ENCODE results near the gene PRR22.

PRR22 gene

DNA sequence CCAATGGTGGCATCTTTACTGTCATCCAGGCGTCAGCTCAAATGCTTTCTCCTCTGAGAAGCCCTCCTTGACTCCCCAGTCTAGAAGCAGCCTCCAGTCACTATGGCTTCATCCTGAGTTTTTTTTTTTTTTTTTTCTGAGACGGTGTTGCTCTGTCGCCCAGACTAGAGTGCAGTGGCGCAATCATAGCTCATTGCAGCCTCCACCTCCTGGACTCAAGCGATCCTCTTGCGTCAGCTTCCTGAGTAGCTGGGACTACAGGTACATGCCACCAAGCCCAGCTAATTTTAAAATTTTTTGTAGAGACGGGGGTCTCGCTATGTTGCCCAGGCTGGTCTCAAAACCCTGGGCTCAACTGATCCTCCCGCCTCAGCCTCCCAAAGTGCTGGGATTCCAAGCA is 24.5 kb upstream of the PRR22 start:
- Histone ChIP-seq H3K4me3 (replicated peaks; ENCODE audit: insufficient read depth, low read length) (no peak overlapping the region), H3K27ac (replicated peaks) (no peak overlapping the region; the same call in 1 of the 2 replicates), H3K27me3 (ENCODE audit: insufficient read depth, poor library complexity, severe bottlenecking) (peaks cover 21% of the 10 kb centered on the region)
- TF ChIP-seq, protein P1, sequence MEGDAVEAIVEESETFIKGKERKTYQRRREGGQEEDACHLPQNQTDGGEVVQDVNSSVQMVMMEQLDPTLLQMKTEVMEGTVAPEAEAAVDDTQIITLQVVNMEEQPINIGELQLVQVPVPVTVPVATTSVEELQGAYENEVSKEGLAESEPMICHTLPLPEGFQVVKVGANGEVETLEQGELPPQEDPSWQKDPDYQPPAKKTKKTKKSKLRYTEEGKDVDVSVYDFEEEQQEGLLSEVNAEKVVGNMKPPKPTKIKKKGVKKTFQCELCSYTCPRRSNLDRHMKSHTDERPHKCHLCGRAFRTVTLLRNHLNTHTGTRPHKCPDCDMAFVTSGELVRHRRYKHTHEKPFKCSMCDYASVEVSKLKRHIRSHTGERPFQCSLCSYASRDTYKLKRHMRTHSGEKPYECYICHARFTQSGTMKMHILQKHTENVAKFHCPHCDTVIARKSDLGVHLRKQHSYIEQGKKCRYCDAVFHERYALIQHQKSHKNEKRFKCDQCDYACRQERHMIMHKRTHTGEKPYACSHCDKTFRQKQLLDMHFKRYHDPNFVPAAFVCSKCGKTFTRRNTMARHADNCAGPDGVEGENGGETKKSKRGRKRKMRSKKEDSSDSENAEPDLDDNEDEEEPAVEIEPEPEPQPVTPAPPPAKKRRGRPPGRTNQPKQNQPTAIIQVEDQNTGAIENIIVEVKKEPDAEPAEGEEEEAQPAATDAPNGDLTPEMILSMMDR (IDR thresholded peaks at IDR 0.05; ENCODE audit: insufficient read depth, low read length): no peak
- no peak for TF ChIP-seq SPI1 (IDR thresholded peaks at IDR 0.05; ENCODE audit: borderline replicate concordance, low read depth)
- no peak for TF ChIP-seq GABPA (IDR thresholded peaks at IDR 0.05; ENCODE audit: low read depth)
- TF ChIP-seq, protein P2, sequence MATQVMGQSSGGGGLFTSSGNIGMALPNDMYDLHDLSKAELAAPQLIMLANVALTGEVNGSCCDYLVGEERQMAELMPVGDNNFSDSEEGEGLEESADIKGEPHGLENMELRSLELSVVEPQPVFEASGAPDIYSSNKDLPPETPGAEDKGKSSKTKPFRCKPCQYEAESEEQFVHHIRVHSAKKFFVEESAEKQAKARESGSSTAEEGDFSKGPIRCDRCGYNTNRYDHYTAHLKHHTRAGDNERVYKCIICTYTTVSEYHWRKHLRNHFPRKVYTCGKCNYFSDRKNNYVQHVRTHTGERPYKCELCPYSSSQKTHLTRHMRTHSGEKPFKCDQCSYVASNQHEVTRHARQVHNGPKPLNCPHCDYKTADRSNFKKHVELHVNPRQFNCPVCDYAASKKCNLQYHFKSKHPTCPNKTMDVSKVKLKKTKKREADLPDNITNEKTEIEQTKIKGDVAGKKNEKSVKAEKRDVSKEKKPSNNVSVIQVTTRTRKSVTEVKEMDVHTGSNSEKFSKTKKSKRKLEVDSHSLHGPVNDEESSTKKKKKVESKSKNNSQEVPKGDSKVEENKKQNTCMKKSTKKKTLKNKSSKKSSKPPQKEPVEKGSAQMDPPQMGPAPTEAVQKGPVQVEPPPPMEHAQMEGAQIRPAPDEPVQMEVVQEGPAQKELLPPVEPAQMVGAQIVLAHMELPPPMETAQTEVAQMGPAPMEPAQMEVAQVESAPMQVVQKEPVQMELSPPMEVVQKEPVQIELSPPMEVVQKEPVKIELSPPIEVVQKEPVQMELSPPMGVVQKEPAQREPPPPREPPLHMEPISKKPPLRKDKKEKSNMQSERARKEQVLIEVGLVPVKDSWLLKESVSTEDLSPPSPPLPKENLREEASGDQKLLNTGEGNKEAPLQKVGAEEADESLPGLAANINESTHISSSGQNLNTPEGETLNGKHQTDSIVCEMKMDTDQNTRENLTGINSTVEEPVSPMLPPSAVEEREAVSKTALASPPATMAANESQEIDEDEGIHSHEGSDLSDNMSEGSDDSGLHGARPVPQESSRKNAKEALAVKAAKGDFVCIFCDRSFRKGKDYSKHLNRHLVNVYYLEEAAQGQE (IDR thresholded peaks at IDR 0.05; ENCODE audit: insufficient replicate concordance, low read depth): no peak
- no peak for TF ChIP-seq POLR2AphosphoS5 (IDR thresholded peaks at IDR 0.05; ENCODE audit: low read depth)
- DNase-seq (ENCODE audit: low read depth in 1 of 2, low spot score in 1 of 2): peak; percentile 62 to 87

DNA sequence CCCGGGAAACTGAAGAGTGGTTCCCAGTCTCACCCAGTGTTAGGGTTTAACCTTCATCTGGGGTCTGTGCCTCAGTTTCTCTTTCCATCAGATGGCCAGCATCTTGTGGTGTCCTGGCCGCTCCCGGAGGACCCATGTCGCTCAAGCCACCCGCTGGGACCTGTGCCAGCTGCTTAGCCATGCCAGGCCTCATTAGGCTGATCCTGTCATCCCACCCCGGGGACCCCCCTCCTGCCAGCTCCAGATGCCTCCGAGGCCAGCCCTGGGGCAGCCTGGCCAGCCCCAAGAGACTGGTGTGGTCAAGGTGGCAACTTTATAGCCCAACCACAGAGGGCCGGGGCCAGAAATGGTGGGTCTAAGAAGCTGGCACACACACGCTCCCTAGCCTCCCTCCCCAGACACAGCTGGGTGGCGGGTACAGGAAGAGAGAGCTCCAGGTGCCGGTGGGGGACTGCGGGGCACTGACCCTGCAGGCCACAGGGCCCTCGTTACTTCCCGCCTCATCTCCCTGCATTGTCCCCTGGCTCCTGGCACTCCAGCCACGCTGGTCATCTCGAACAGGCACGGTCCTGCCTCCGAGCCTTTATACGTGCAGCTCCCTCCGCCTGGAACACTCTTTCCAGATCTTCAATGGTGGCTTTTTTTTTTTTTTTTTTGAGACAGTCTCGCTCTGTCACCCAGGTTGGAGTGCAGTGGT is 23.7 kb upstream of the PRR22 start:
- DNase-seq (ENCODE audit: low read depth in 1 of 2, low spot score in 1 of 2): no peak
- Histone ChIP-seq H3K27me3 (ENCODE audit: insufficient read depth, poor library complexity, severe bottlenecking) (peaks cover 22% of the 10 kb centered on the region), H3K4me3 (replicated peaks; ENCODE audit: insufficient read depth, low read length) (no peak overlapping the region), H3K27ac (replicated peaks) (no peak overlapping the region)
- no peak for TF ChIP-seq SPI1 (IDR thresholded peaks at IDR 0.05; ENCODE audit: borderline replicate concordance, low read depth)
- TF ChIP-seq, protein P1 (IDR thresholded peaks at IDR 0.05; ENCODE audit: insufficient read depth, low read length): no peak
- no peak for TF ChIP-seq GABPA (IDR thresholded peaks at IDR 0.05; ENCODE audit: low read depth)
- TF ChIP-seq, protein P2 (IDR thresholded peaks at IDR 0.05; ENCODE audit: insufficient replicate concordance, low read depth): no peak
- no peak for TF ChIP-seq POLR2AphosphoS5 (IDR thresholded peaks at IDR 0.05; ENCODE audit: low read depth)

DNA sequence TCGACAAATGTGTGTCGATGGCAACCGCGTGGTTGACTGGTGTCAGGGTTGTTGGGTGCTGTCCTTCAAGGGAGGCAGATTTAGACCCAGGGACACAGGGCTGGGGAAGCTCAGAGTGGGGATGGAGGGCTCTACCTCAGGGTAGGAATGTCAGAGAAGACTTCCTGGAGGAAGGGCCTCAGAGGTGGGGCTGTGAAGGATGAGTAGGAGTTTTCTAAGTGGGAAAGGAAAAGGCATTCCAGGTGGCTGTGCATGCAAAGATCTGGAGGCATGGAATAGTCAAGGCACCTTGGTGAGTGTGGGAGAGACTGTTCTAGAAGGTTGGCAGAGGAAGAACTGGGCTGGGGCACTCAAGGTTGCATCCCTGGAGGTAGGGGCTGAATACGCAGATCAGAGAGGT is 22.4 kb upstream of the PRR22 start:
- TF ChIP-seq, protein P1 (IDR thresholded peaks at IDR 0.05; ENCODE audit: insufficient read depth, low read length): no peak
- TF ChIP-seq, protein P2 (IDR thresholded peaks at IDR 0.05; ENCODE audit: insufficient replicate concordance, low read depth): no peak
- TF ChIP-seq SPI1 (IDR thresholded peaks at IDR 0.05; ENCODE audit: borderline replicate concordance, low read depth) (no peak), GABPA (IDR thresholded peaks at IDR 0.05; ENCODE audit: low read depth) (no peak), POLR2AphosphoS5 (IDR thresholded peaks at IDR 0.05; ENCODE audit: low read depth) (no peak)
- Histone ChIP-seq H3K27ac (replicated peaks) (no peak overlapping the region), H3K4me3 (replicated peaks; ENCODE audit: insufficient read depth, low read length) (no peak overlapping the region), H3K27me3 (ENCODE audit: insufficient read depth, poor library complexity, severe bottlenecking) (peaks cover 22% of the 10 kb centered on the region)
- DNase-seq (ENCODE audit: low read depth in 1 of 2, low spot score in 1 of 2): no peak

All from HL-60 (cell line).